DLD1 (cell line): Measurements from ENCODE around the gene RBMX2.

Source experiments
- in situ Hi-C: cut with HindIII; loops from 2 replicates; pipeline ENCODE4 v1.10.0; 2017; ENCODE audit warnings: low sequenced_read_pairs

The RBMX2 gene

GRCh38 chrX:130444641-130445336 is 43.0 kb downstream of the RBMX2 start:
- in situ Hi-C loops, result no loop called here

GRCh38 chrX:130446974-130447373 is 45.2 kb downstream of the RBMX2 start:
- in situ Hi-C loops, result no loop called here
